ENCODE results near the gene TMEM208.

TMEM208 gene

GRCh38 chr16:67210069-67210937 lies 16.6 kb upstream of the TMEM208 start:
- no peak for DNase-seq (ENCODE audit: low read depth)
- no peak overlapping the region for H3K4me3 ChIP-seq (ENCODE audit: low read depth, low read length)
- TF ChIP-seq MYC (IDR thresholded peaks at IDR 0.05; ENCODE audit: low read depth, low read length) (no peak), CTCF (IDR thresholded peaks at IDR 0.05; ENCODE audit: low read depth, low read length) (no peak), MAX (IDR thresholded peaks at IDR 0.05; ENCODE audit: low read depth, low read length) (no peak), POLR2A (IDR thresholded peaks at IDR 0.05; ENCODE audit: extremely low read depth, insufficient read length) (no peak)

- no peak overlapping the region for H3K4me3 ChIP-seq (ENCODE audit: low read depth, low read length)
- DNase-seq (ENCODE audit: low read depth) = no peak
- no peak for TF ChIP-seq POLR2A (IDR thresholded peaks at IDR 0.05; ENCODE audit: extremely low read depth, insufficient read length)
- TF ChIP-seq CTCF (IDR thresholded peaks at IDR 0.05; ENCODE audit: low read depth, low read length) = no peak
These were observed 15.3 kb upstream of the TMEM208 start for GRCh38 chr16:67211674-67212073.

- H3K4me3 ChIP-seq (ENCODE audit: low read depth, low read length) = no peak overlapping the region
- DNase-seq (ENCODE audit: low read depth) = no peak
- TF ChIP-seq MAX (IDR thresholded peaks at IDR 0.05; ENCODE audit: low read depth, low read length) (no peak), POLR2A (IDR thresholded peaks at IDR 0.05; ENCODE audit: extremely low read depth, insufficient read length) (no peak), CTCF (IDR thresholded peaks at IDR 0.05; ENCODE audit: low read depth, low read length) (no peak), MYC (IDR thresholded peaks at IDR 0.05; ENCODE audit: low read depth, low read length) (no peak)
These were observed 14.2 kb upstream of the TMEM208 start for GRCh38 chr16:67212766-67213165.

- H3K4me3 ChIP-seq (ENCODE audit: low read depth, low read length) = no peak overlapping the region
- TF ChIP-seq MYC (IDR thresholded peaks at IDR 0.05; ENCODE audit: low read depth, low read length) (no peak), CTCF (IDR thresholded peaks at IDR 0.05; ENCODE audit: low read depth, low read length) (no peak), MAX (IDR thresholded peaks at IDR 0.05; ENCODE audit: low read depth, low read length) (no peak)
- no peak for DNase-seq (ENCODE audit: low read depth)
These were observed 13.5 kb upstream of the TMEM208 start for GRCh38 chr16:67213197-67214019.

GRCh38 chr16:67215706-67216105 lies 11.2 kb upstream of the TMEM208 start:
- no peak for DNase-seq (ENCODE audit: low read depth)
- no peak for TF ChIP-seq POLR2A (IDR thresholded peaks at IDR 0.05; ENCODE audit: extremely low read depth, insufficient read length)
- no peak for TF ChIP-seq MYC (IDR thresholded peaks at IDR 0.05; ENCODE audit: low read depth, low read length)
- TF ChIP-seq CTCF (IDR thresholded peaks at IDR 0.05; ENCODE audit: low read depth, low read length) = no peak
- no peak for TF ChIP-seq MAX (IDR thresholded peaks at IDR 0.05; ENCODE audit: low read depth, low read length)
- no peak overlapping the region for H3K4me3 ChIP-seq (ENCODE audit: low read depth, low read length)
